Mesothelial cell of epicardium (in vitro differentiated cells): ENCODE measurements around the gene AUTS2. TPM values are rescaled to one million over a fixed set of nuclear protein-coding genes. Genes with fewer than 3 reads are reported as not detected.

Experiments used
- DNase-seq, 2 experiments: peaks; one replicate each; pipeline ENCODE4 v3.0.0; 2021; ENCODE audit warnings: low spot score in 2 of 2; ENCODE audit not compliant: unreplicated experiment in 2 of 2
- H3K27ac Mint-ChIP-seq: 2 replicates; pipeline ENCODE4 v1.8.0; 2021; ENCODE audit warnings: mixed read lengths
- H3K27me3 Mint-ChIP-seq: 2 replicates; pipeline ENCODE4 v1.8.0; 2021; ENCODE audit warnings: low read depth, mixed read lengths
- H3K36me3 Mint-ChIP-seq: 2 replicates; pipeline ENCODE4 v1.8.0; 2021; ENCODE audit warnings: mixed read lengths
- H3K4me1 Mint-ChIP-seq: 2 replicates; pipeline ENCODE4 v1.8.0; 2021; ENCODE audit warnings: mixed read lengths
- H3K4me3 Mint-ChIP-seq: 2 replicates; pipeline ENCODE4 v1.8.0; 2021; ENCODE audit warnings: mild to moderate bottlenecking, moderate library complexity, mixed read lengths
- H3K9me3 Mint-ChIP-seq: 2 replicates; pipeline ENCODE4 v1.8.0; 2021; ENCODE audit warnings: mixed read lengths
- CTCF ChIP-seq: fragments of 200-600 bp; sonication (generic); IDR thresholded peaks from one replicate; pipeline ENCODE4 v1.5.0; 2021; ENCODE audit warnings: antibody characterized with exemption; ENCODE audit not compliant: unreplicated experiment
- total RNA-seq: library from RNA; stranded (reverse); gene quantifications from 3 replicates; pipeline ENCODE4 v1.2.1, GENCODE V29; 2021

Gene AUTS2
- total RNA-seq, 1 donor from 2014 or later: 135 TPM

GRCh38 chr7:70502117-70502863 is 904.0 kb downstream of the AUTS2 start:
- no peak overlapping the region for H3K27ac Mint-ChIP-seq
- H3K36me3 Mint-ChIP-seq: peaks cover 7% of the 10 kb centered on the region
- no peaks in the 10 kb centered on the region for H3K9me3 Mint-ChIP-seq
- no peaks in the 10 kb centered on the region for H3K27me3 Mint-ChIP-seq
- no peak for TF ChIP-seq CTCF
- H3K4me3 Mint-ChIP-seq: no peak overlapping the region
- H3K4me1 Mint-ChIP-seq: no peaks in the 10 kb centered on the region
- no peak for DNase-seq

GRCh38 chr7:70504254-70504653 is 906.0 kb downstream of the AUTS2 start:
- Mint-ChIP-seq H3K4me3 (no peak overlapping the region), H3K4me1 (no peaks in the 10 kb centered on the region), H3K36me3 (peaks cover 7% of the 10 kb centered on the region), H3K27ac (no peak overlapping the region), H3K9me3 (no peaks in the 10 kb centered on the region), H3K27me3 (no peaks in the 10 kb centered on the region)
- DNase-seq: no peak
- no peak for TF ChIP-seq CTCF

- Mint-ChIP-seq H3K4me1 (no peaks in the 10 kb centered on the region), H3K4me3 (no peak overlapping the region), H3K9me3 (no peaks in the 10 kb centered on the region), H3K36me3 (peaks cover 7% of the 10 kb centered on the region), H3K27me3 (no peaks in the 10 kb centered on the region), H3K27ac (no peak overlapping the region)
- TF ChIP-seq CTCF: no peak
- no peak for DNase-seq
These were observed 907.2 kb downstream of the AUTS2 start for GRCh38 chr7:70505468-70505867.

- no peak for TF ChIP-seq CTCF
- no peak overlapping the region for H3K27ac Mint-ChIP-seq
- H3K36me3 Mint-ChIP-seq: peaks cover 7% of the 10 kb centered on the region
- no peaks in the 10 kb centered on the region for H3K9me3 Mint-ChIP-seq
- DNase-seq: no peak
- no peaks in the 10 kb centered on the region for H3K27me3 Mint-ChIP-seq
- no peak overlapping the region for H3K4me3 Mint-ChIP-seq
- no peaks in the 10 kb centered on the region for H3K4me1 Mint-ChIP-seq
These were observed 907.6 kb downstream of the AUTS2 start for GRCh38 chr7:70505886-70506285.

- Mint-ChIP-seq H3K4me1 (no peaks in the 10 kb centered on the region), H3K27ac (no peak overlapping the region), H3K36me3 (peaks cover 7% of the 10 kb centered on the region), H3K9me3 (no peaks in the 10 kb centered on the region), H3K4me3 (no peak overlapping the region), H3K27me3 (no peaks in the 10 kb centered on the region)
- no peak for TF ChIP-seq CTCF
- DNase-seq: no peak
These were observed 908.2 kb downstream of the AUTS2 start for GRCh38 chr7:70506434-70506833.
